ENCODE data around the gene TTI1. TPM values are rescaled to one million over a fixed set of nuclear protein-coding genes. Genes with fewer than 3 reads are reported as not detected.

TTI1 gene
- total and polyA plus RNA-seq, 9 of the 15 experiments (the other 6 are each of a cell fraction or from before 2014, with no cell fraction given): 9.8 to 55.1 (median 39.4) TPM

GRCh38 chr20:37934634-37935375 is 98.5 kb downstream of the TTI1 start (continued):
- TF ChIP-seq ZNF398 (CRISPR knock-in tag; IDR thresholded peaks at IDR 0.05): no peak
- TF ChIP-seq MTA2 (IDR thresholded peaks at IDR 0.05; ENCODE audit: low read depth): no peak
- TF ChIP-seq NR2C1 (IDR thresholded peaks at IDR 0.05): no peak
- no peak for TF ChIP-seq NR2C1 (tag; IDR thresholded peaks at IDR 0.05)
- no peak for TF ChIP-seq REST (IDR thresholded peaks at IDR 0.05; ENCODE audit: borderline replicate concordance)
- TF ChIP-seq REST (CRISPR knock-in tag; IDR thresholded peaks at IDR 0.05; ENCODE audit: low read depth): no peak
